Liver (tissue), 9 donors: ENCODE measurements around the gene UNC13A. TPM values are rescaled to one million over a fixed set of nuclear protein-coding genes. Genes with fewer than 3 reads are reported as not detected.

Experiments
- DNase-seq: peaks from one replicate; pipeline ENCODE4 v3.0.0-alpha.2; 2017; ENCODE audit warnings: low spot score
- H3K27ac ChIP-seq, 2 donors: one replicate each; pipeline ENCODE4 v1.7.0; 2013; ENCODE audit warnings: inconsistent platforms in 2 of 2, low read length in 2 of 2, control low read depth in 1 of 2, low read depth in 1 of 2, mild to moderate bottlenecking in 1 of 2
- H3K27me3 ChIP-seq, 4 donors: one replicate each; pipeline versions ENCODE4 v1.6.1 to v1.7.0; 2013; ENCODE audit warnings: low read length in 3 of 4, inconsistent platforms in 1 of 4, mild to moderate bottlenecking in 1 of 4, moderate library complexity in 1 of 4; ENCODE audit not compliant: control insufficient read depth in 4 of 4, insufficient read depth in 4 of 4
- H3K36me3 ChIP-seq, 4 donors: one replicate each; pipeline versions ENCODE4 v1.6.1 to v1.7.0; 2013; ENCODE audit warnings: low read length in 3 of 4, mild to moderate bottlenecking in 3 of 4, low read depth in 1 of 4, moderate library complexity in 1 of 4; ENCODE audit not compliant: control insufficient read depth in 4 of 4, insufficient read depth in 3 of 4
- H3K4me1 ChIP-seq, 4 donors: one replicate each; pipeline versions ENCODE4 v1.6.1 to v1.7.0; 2013; ENCODE audit warnings: low read length in 3 of 4, mild to moderate bottlenecking in 3 of 4, moderate library complexity in 1 of 4; ENCODE audit not compliant: control insufficient read depth in 4 of 4, insufficient read depth in 4 of 4
- H3K4me3 ChIP-seq, 3 donors: one replicate each; pipeline versions ENCODE4 v1.6.1 to v1.7.0; 2013; ENCODE audit warnings: low read length in 3 of 3, control low read depth in 1 of 3, low read depth in 1 of 3, mild to moderate bottlenecking in 1 of 3
- H3K9ac ChIP-seq, 2 donors: one replicate each; pipeline ENCODE4 v1.7.0; 2013; ENCODE audit warnings: low read length in 2 of 2, mild to moderate bottlenecking in 2 of 2, moderate library complexity in 2 of 2, control low read depth in 1 of 2, low read depth in 1 of 2
- H3K9me3 ChIP-seq, 4 donors: one replicate each; pipeline versions ENCODE4 v1.6.1 to v1.7.0; 2013; ENCODE audit warnings: low read length in 3 of 4; ENCODE audit not compliant: control insufficient read depth in 4 of 4
- ATF3 ChIP-seq: IDR thresholded peaks from 2 replicates; pipeline ENCODE4 v1.6.1; 2016; ENCODE audit warnings: antibody characterized with exemption
- EGR1 ChIP-seq, 2 donors: IDR thresholded peaks; 2 replicates each; pipeline ENCODE4 v1.6.1; 2016 to 2018; ENCODE audit warnings: antibody characterized with exemption in 2 of 2, low read depth in 2 of 2
- FOXA1 ChIP-seq: IDR thresholded peaks from 2 replicates; pipeline ENCODE4 v1.6.1; 2016; ENCODE audit warnings: antibody characterized with exemption
- FOXA2 ChIP-seq: IDR thresholded peaks from 2 replicates; pipeline ENCODE4 v1.6.1; 2016; ENCODE audit warnings: antibody characterized with exemption
- GABPA ChIP-seq, 2 donors: IDR thresholded peaks in 1 of 2; conservative IDR thresholded peaks in 1 of 2; 2 replicates each; pipeline ENCODE4 v1.6.1; 2016; ENCODE audit warnings: antibody characterized with exemption in 2 of 2, mild to moderate bottlenecking in 1 of 2, moderate library complexity in 1 of 2
- HNF4A ChIP-seq, 2 donors: conservative IDR thresholded peaks; 2 replicates each; pipeline ENCODE4 v1.6.1; 2016; ENCODE audit warnings: antibody characterized with exemption in 2 of 2, mild to moderate bottlenecking in 2 of 2
- HNF4G ChIP-seq: IDR thresholded peaks from 2 replicates; pipeline ENCODE4 v1.6.1; 2016; ENCODE audit warnings: antibody characterized with exemption
- JUND ChIP-seq, 2 donors: IDR thresholded peaks; 2 replicates each; pipeline ENCODE4 v1.6.1; 2016; ENCODE audit warnings: antibody characterized with exemption in 2 of 2
- NR2F2 ChIP-seq: IDR thresholded peaks from 2 replicates; pipeline ENCODE4 v1.6.1; 2016; ENCODE audit warnings: antibody characterized with exemption
- RAD21 ChIP-seq, 2 donors: IDR thresholded peaks; 2 replicates each; pipeline ENCODE4 v1.6.1; 2016; ENCODE audit warnings: antibody characterized with exemption in 2 of 2, mild to moderate bottlenecking in 2 of 2
- RXRA ChIP-seq, 2 donors: IDR thresholded peaks; 2 replicates each; pipeline ENCODE4 v1.6.1; 2017 to 2018; ENCODE audit warnings: antibody characterized with exemption in 2 of 2, mild to moderate bottlenecking in 1 of 2
- SP1 ChIP-seq: IDR thresholded peaks from 2 replicates; pipeline ENCODE4 v1.6.1; 2018; ENCODE audit warnings: antibody characterized with exemption, mild to moderate bottlenecking
- TAF1 ChIP-seq: conservative IDR thresholded peaks from 2 replicates; pipeline ENCODE4 v1.6.1; 2016; ENCODE audit warnings: antibody characterized with exemption, mild to moderate bottlenecking
- YY1 ChIP-seq: IDR thresholded peaks from 2 replicates; pipeline ENCODE4 v1.6.1; 2016; ENCODE audit warnings: antibody characterized with exemption, mild to moderate bottlenecking
- ZBTB33 ChIP-seq: IDR thresholded peaks from 2 replicates; pipeline ENCODE4 v1.6.1; 2016; ENCODE audit warnings: antibody characterized with exemption
- WGBS: extraction: QIAGEN DNeasy Blood & Tissue Kit; methylation state at CpG from one replicate; pipeline ENCODE4 v1.1.7; 2013; 5-methylcytosine and 5-hydroxymethylcytosine counted together
- polyA plus RNA-seq, 2 donors: library from polyadenylated mRNA; stranded (reverse) in 1 of 2; unstranded in 1 of 2; fragments of 200-250 nt in 1 of 2; fragments of >200 nt in 1 of 2; fragmentation: Nextera tagmentation in 1 of 2; extraction: Ambion mirVana in 1 of 2; gene quantifications; one replicate each; pipeline versions ENCODE4 v1.2.1 to v1.2.3, GENCODE V29; 2013 to 2015
- total RNA-seq, 2 donors: library from RNA; depleted of rRNA; stranded (reverse); fragments of >200 nt; gene quantifications; one replicate each; pipeline ENCODE4 v1.2.3, GENCODE V29; 2014
- TF ChIP-seq, protein P1 (sequence below): IDR thresholded peaks from 2 replicates; pipeline ENCODE4 v1.6.1; 2016; ENCODE audit warnings: antibody characterized with exemption, mild to moderate bottlenecking
- TF ChIP-seq, protein P2 (sequence below): IDR thresholded peaks from 2 replicates; pipeline ENCODE4 v1.6.1; 2016; ENCODE audit warnings: antibody characterized with exemption
- TF ChIP-seq, protein P3 (sequence below): fragments of 150-350 bp; IDR thresholded peaks from 2 replicates; pipeline ENCODE4 v1.5.1; 2017; ENCODE audit warnings: improper control_type of control experiment, low read depth, low read length; ENCODE audit not compliant: missing input control
- donor health status: healthy.
- donor health status: healthy.
- donor health status: healthy.
- donor health status: healthy.
- donor health status: healthy.

Gene UNC13A
- total RNA-seq (under 1 TPM in 1 of 2 donors, not detected in 1; under 0.01 TPM), polyA plus RNA-seq (under 1 TPM in 1 of 2 donors, not detected in 1; 0.01 TPM)

- Histone ChIP-seq H3K36me3 (no peaks in the 10 kb centered on the region), H3K9me3 (no peaks in the 10 kb centered on the region), H3K9ac (no peak within 1 kb of the TSS), H3K4me3 (no peak within 1 kb of the TSS), H3K4me1 (peaks cover 0 to 8% (median 1%) of the 10 kb centered on the region in 4 donors), H3K27me3 (peaks cover 0 to 14% (median 4%) of the 10 kb centered on the region in 4 donors), H3K27ac (no peak within 1 kb of the TSS)
- DNase-seq = peak; percentile 62
- 4% methylated on average over 77 of the region's 77 CpGs for WGBS
- no peak for TF ChIP-seq SP1
- TF ChIP-seq, protein P1, sequence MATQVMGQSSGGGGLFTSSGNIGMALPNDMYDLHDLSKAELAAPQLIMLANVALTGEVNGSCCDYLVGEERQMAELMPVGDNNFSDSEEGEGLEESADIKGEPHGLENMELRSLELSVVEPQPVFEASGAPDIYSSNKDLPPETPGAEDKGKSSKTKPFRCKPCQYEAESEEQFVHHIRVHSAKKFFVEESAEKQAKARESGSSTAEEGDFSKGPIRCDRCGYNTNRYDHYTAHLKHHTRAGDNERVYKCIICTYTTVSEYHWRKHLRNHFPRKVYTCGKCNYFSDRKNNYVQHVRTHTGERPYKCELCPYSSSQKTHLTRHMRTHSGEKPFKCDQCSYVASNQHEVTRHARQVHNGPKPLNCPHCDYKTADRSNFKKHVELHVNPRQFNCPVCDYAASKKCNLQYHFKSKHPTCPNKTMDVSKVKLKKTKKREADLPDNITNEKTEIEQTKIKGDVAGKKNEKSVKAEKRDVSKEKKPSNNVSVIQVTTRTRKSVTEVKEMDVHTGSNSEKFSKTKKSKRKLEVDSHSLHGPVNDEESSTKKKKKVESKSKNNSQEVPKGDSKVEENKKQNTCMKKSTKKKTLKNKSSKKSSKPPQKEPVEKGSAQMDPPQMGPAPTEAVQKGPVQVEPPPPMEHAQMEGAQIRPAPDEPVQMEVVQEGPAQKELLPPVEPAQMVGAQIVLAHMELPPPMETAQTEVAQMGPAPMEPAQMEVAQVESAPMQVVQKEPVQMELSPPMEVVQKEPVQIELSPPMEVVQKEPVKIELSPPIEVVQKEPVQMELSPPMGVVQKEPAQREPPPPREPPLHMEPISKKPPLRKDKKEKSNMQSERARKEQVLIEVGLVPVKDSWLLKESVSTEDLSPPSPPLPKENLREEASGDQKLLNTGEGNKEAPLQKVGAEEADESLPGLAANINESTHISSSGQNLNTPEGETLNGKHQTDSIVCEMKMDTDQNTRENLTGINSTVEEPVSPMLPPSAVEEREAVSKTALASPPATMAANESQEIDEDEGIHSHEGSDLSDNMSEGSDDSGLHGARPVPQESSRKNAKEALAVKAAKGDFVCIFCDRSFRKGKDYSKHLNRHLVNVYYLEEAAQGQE = peak; percentile 97
Observed at GRCh38 chr19:17687857-17688784, at the start of gene UNC13A. Gene UNC13A (minus strand): TSS chr19:17688354. CDS start chr19:17688199, 155 bp downstream.

- H3K27me3 ChIP-seq = no peaks in the 10 kb centered on the region
- TF ChIP-seq FOXA1 = no peak
- TF ChIP-seq ATF3 = no peak
- TF ChIP-seq, protein P2, sequence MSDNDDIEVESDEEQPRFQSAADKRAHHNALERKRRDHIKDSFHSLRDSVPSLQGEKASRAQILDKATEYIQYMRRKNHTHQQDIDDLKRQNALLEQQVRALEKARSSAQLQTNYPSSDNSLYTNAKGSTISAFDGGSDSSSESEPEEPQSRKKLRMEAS = no peak
- TF ChIP-seq SP1 = no peak
- no peaks in the 10 kb centered on the region for H3K4me1 ChIP-seq
- DNase-seq = no peak
- H3K27ac ChIP-seq = no peak overlapping the region
- no peak overlapping the region for H3K9ac ChIP-seq
- no peak overlapping the region for H3K4me3 ChIP-seq
- WGBS = 93% methylated on average over 7 of the region's 7 CpGs
- H3K36me3 ChIP-seq = peaks cover 10 to 20% (median 15%) of the 10 kb centered on the region in 4 donors
- no peaks in the 10 kb centered on the region for H3K9me3 ChIP-seq
Observed at GRCh38 chr19:17737690-17738153, 49.6 kb upstream of the UNC13A start.

DNA sequence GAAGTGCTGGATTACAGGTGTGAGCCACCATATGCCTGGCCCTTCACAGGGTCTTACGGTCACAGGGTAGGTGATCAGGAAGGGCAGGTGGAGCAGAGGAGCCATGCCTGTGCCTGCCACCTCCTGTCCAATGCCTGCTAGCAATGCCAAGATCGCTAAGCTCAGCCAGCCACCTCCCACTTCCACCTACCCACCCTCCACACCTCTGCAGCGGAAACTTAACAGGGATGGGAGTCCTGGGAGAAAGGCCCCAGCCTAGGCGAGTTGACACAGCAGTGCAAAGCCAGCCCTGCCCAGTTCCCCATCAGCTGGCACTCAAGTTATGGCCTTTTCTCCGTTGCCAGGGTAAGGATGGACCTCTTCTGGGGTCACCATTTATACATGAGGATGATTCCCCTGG lies 47.3 kb upstream of the UNC13A start:
- no peaks in the 10 kb centered on the region for H3K27me3 ChIP-seq
- no peak overlapping the region for H3K27ac ChIP-seq
- peaks cover 10 to 23% (median 19%) of the 10 kb centered on the region in 4 donors for H3K36me3 ChIP-seq
- no peaks in the 10 kb centered on the region for H3K4me1 ChIP-seq
- H3K9ac ChIP-seq = no peak overlapping the region
- H3K4me3 ChIP-seq = no peak overlapping the region
- WGBS = 98% methylated on average over 5 of the region's 5 CpGs
- no peaks in the 10 kb centered on the region for H3K9me3 ChIP-seq
- DNase-seq = no peak
- TF ChIP-seq HNF4G = no peak
- TF ChIP-seq NR2F2 = no peak
- no peak for TF ChIP-seq RAD21 (IDR thresholded peaks at IDR 0.05)
- no peak for TF ChIP-seq GABPA (IDR thresholded peaks at IDR 0.05 in 1 of 2, conservative IDR thresholded peaks at IDR 0.05 in 1 of 2)
- no peak for TF ChIP-seq FOXA1
- no peak for TF ChIP-seq ZBTB33
- no peak for TF ChIP-seq YY1
- no peak for TF ChIP-seq RXRA (IDR thresholded peaks at IDR 0.05)
- TF ChIP-seq EGR1 (IDR thresholded peaks at IDR 0.05; ENCODE audit: low read depth in 2 of 2) = no peak
- TF ChIP-seq SP1 = no peak
- no peak for TF ChIP-seq JUND (IDR thresholded peaks at IDR 0.05)
- TF ChIP-seq, protein P3, sequence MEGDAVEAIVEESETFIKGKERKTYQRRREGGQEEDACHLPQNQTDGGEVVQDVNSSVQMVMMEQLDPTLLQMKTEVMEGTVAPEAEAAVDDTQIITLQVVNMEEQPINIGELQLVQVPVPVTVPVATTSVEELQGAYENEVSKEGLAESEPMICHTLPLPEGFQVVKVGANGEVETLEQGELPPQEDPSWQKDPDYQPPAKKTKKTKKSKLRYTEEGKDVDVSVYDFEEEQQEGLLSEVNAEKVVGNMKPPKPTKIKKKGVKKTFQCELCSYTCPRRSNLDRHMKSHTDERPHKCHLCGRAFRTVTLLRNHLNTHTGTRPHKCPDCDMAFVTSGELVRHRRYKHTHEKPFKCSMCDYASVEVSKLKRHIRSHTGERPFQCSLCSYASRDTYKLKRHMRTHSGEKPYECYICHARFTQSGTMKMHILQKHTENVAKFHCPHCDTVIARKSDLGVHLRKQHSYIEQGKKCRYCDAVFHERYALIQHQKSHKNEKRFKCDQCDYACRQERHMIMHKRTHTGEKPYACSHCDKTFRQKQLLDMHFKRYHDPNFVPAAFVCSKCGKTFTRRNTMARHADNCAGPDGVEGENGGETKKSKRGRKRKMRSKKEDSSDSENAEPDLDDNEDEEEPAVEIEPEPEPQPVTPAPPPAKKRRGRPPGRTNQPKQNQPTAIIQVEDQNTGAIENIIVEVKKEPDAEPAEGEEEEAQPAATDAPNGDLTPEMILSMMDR = no peak
- TF ChIP-seq TAF1 = no peak
- no peak for TF ChIP-seq HNF4A (conservative IDR thresholded peaks at IDR 0.05)
- no peak for TF ChIP-seq ATF3
- TF ChIP-seq FOXA2 = no peak
